GM15510 (cell line): ENCODE results near the gene LHX5.

Experiments
- POLR2A ChIP-seq: IDR thresholded peaks from 3 replicates; pipeline ENCODE4 v1.6.1; 2011; ENCODE audit warnings: borderline replicate concordance; ENCODE audit not compliant: insufficient read length; ENCODE audit errors: extremely low read depth

The LHX5 gene

DNA sequence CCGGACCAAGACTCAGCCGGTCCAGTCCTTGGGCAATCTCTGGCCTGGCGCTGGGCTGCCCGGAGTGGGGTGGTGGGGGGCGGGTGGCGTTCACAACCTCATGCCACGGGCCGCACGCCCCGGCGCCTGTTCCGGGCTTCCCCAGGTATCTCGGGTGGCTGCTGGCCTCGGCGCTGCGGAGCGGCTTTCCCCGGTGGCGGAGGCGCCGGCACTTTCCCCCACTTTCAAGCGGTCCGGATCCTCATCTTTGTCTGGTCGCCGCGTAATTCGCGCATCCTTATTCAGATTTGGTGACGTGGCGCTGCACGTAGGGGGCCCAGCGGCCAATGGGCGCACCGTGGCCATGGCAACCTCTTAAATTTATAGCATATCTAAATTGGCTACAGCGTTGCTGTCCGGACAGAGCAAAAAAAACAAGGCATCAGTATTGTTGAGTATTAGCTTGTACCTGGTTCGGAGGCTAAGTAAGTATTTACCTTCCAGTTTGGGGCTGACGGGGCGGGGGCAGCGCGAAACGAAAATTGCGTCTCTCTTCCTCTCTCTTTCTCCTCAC lies at the start of gene LHX5:
LHX5 (minus strand) TSS at position 253 of the 553 bp plus-strand sequence. CDS start 373 bp downstream, outside the sequence.
- no peak for TF ChIP-seq POLR2A

DNA sequence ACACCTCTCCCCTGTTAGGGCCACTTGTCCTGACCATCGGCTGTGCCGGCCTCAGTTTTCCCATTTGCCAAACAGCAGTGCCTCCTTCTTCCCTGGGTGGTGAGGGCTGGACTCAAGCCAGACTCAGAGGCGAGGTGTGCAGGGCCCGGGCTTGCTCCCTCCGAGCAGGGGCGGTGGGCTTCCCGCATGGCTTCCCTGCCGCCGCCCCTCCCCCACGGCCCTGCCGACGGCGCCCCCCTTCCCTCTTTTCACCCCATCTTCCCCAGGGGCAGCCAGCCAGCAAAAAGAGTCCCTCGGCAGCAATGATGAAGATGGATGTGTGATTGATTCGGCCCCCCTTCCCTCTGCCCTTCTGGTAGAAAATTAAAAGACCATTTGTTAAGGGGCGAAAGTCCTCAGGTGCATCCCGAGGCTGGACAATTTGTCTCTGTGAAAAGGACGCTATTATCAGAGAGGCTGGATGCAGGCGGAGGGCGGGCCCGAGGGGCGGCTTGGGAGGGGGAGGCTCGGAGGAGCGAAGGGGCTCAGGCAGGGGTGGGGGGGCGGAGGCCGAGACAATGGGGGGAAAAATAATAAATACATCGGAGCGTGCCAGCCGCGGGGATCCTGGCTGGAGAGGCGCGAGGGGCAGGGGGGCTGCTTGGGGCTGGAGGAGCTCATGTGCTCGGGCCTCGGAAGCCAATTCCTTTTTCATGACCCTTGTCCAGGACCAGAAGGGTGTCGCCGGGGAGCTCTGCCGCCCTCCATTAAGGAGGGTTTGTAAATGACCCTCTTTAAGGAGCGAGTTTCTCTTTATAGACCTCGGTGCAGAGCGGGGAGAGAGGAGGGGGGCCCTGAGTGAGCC lies 48.0 kb upstream of the LHX5 start:
- TF ChIP-seq POLR2A: no peak

DNA sequence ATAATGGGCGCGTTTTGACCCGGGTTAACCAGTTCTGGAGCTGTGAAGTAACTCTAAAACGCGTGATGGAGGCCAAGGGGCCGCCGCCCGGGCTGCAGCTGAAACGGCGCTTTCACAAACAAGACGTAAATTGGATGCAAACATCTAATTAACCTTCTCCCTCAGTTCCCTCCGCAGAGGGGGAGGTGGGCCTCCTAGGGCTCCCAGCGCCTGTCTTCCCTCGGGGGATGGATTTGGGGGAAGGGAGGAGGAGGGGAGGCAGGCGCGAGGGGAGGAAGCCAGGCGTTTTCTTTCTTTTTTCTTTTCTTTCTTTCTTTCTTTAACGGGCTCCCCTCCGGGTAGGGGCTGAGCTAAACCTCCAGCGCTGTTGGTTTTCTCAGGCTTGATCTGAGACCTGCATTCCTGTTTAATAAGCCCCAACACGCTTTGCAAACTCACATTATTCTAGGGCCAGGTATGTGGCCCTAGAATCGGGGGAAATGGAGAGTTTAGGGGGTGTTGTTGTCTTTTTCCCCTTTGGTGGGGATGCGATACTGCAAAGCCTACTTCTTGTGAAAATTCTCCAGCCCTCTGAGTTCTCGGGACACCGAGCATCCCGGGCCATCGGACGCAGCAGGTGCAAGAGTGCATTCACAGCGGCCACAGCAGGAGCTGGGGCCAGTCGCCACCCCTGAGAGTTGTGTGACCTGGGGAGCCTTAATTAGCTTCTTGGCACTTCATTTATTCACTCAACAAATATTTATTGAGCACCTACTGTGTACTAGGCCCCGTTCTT lies 43.6 kb upstream of the LHX5 start:
- no peak for TF ChIP-seq POLR2A

DNA sequence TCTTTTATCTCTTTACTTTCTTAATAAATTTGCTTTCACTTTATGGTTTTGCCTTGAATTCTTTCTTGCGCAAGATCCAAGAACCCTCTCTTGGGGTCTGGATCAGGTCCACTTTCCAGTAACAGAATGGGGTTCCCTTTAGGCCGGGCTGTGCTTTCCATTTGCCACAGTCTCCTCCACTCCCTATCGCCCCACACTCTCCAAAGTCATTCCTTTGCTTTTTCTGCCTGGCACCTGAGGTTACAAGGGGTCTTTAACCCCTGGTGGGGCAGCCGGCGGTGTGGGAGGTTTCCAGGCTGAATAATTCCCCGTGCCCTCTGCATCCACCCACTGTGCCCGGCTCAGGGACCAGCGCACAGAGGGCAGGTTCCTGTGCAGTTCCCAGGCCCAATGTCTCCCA lies 42.9 kb upstream of the LHX5 start:
- no peak for TF ChIP-seq POLR2A

DNA sequence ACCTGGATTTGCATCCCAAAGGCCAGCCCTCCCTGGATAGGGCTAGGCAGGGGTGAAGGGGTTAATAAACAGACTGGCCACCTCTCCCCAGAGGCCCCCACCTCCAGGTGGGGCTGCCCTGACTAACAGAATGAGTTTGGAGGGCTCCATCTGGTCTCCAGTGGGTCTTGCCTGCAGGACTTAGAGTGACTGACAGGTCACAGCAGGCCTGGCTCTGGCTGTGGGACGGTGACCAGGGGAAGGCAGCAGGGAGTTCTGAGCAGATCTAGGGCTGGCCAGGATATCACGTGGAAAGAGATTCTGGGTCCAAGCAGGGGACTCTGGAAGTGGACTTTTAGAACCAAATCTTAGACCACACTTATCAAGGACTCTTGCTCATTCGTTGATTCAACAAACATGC lies 40.9 kb upstream of the LHX5 start:
- TF ChIP-seq POLR2A: no peak

DNA sequence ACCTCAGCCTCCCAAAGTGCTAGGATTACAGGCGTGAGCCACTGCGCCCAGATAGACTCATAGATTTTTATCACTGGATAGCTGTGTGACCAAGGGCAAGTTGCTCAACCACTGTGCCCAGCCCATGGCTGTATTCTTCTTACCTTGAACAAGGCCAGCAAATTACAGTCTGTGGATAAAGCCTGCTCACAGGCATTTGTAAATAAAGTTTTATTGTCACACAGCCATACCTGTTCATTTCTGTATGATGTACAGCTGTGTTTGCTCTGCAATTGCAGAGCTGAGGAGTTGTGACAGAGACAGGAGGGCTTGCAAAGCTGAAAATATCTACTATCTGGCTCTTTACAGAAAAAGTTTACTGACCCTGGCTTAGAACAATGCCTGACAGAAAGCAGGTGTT lies 35.2 kb upstream of the LHX5 start:
- no peak for TF ChIP-seq POLR2A

DNA sequence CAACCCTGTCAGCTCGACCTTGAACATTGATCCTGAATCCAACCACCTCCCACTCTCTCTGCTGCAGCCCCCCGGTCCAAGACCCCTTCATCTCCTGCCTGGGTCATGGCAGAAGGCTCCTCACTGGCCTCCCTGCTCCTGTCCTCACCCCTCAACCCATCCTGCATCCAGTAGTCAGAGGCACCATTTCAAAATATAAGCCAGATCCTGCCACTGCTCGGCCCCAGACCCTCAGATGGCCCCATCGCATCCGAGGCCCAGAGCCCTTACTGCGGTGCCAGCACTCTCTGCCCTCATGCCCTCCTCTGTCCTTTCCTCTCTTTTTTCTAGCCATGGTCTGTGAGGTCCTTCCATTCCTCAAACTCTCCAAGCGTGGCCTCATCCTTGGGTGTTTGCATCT lies 34.3 kb upstream of the LHX5 start:
- TF ChIP-seq POLR2A: no peak

DNA sequence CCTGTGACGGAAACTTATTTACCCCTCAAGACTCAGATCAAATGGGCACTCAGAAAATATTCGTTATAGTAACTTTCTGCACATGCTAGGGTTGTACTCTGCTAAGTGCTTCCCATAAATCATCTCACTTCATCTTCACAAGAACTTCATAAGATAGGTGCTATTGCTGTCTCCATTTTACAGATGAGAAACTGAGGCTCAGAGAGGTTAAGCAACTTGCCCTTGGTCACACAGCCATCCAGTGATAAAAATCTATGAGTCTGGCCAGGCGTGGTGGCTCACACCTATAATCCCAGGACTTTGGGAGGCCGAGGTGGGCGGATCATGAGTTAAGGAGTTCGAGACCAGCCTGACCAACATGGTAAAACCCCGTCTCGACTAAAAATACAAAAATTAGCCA lies 33.2 kb upstream of the LHX5 start:
- no peak for TF ChIP-seq POLR2A

DNA sequence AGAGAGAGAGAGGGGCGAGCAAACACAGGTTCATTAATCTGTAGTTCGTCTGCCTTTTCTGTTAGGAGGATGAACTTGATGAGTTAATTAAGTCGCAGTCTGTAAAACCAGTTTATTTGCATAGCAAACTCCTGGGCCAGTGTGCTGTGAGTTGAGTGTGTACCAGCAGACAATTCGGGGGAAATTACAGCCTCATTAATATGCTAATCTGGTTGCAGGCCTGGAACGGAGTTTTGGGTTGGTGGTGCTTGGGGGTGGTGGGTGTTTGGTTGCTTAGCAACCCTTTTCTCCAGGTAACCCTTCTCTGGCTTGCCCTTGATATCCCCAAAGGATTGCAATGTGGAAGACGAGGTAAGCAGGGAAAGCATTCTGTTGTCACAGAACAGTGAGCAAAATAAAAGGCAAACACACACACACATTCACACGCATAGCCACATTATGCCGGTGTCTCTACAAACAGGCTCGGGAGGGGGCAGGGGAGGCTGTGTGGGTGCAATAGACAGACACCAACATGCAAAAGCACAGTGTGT lies 29.2 kb upstream of the LHX5 start:
- TF ChIP-seq POLR2A: no peak

DNA sequence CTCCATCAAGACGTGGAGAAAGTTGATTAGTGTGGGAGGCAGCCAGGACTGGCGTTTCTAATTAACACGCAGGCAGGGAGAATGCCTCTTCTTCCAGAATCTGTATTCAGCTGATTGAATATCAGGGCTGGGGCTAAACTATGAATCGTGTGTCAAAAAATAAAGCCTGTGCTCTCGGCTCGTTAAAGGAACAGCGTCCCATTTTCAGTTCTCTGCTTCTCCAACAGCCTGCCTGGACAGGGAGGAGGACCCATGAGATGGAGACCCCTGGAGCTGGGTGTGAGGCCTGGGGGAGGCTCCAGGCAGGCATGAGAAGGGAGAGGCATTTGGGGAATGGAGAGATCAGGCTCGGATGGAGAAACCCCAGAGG lies 28.6 kb upstream of the LHX5 start:
- TF ChIP-seq POLR2A: no peak

DNA sequence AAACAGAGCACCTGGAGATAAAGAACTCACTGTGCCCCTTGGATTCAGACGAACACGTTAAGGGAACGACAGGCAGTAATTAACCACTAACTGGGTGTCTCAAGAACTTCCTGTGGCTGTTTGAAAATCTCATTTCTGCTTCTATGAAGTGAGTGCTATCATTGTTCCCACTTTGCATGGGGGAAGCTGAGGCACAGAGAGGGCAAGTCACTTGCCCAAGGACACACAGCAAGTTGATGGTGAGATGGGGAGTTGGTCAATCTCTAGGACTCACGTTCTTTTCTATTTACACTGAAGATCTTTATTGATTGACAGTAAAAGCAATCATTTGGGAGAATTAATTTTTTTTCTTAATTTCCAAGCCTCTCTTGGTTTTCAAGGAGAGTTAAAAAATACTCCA lies 26.8 kb upstream of the LHX5 start:
- TF ChIP-seq POLR2A: no peak

DNA sequence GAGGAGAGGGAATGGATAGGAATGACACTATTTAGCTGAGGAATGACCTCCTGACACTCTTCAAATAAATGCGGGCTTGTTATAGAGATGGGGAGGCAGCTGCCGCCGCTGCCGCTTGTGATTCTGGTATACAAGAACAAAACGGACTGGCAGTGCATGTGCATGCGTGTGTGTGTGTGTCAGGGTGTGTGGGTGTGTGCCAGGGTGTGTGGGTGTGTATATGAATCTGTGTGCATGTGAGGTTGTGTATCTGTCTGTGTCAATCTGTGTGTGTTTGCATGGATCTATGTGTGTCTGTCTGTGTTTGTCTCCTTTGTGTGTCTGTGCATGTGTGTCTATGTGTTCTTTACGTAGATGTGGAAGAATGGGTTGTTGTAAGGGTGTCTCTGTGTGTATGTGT lies 26.0 kb upstream of the LHX5 start:
- TF ChIP-seq POLR2A: no peak

DNA sequence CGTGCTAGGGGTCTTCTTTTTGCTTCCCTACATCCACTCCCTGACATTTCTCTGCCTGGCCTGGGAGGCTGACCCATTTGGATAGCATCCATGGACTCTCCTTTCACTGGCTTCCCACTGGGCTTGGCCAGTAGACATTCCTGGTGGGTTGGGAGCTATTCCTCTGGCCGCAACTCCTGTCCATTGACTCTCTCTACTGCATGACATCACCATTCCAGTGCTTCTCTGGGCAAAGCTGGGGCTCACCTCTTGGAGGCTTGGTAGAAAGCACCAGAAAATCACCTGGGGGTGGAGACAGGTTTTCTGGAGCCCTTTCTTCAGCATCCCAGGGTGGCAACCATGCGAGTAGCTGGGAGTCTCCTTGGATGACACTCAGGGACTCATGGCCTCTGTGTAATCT lies 16.7 kb upstream of the LHX5 start:
- TF ChIP-seq POLR2A: no peak

DNA sequence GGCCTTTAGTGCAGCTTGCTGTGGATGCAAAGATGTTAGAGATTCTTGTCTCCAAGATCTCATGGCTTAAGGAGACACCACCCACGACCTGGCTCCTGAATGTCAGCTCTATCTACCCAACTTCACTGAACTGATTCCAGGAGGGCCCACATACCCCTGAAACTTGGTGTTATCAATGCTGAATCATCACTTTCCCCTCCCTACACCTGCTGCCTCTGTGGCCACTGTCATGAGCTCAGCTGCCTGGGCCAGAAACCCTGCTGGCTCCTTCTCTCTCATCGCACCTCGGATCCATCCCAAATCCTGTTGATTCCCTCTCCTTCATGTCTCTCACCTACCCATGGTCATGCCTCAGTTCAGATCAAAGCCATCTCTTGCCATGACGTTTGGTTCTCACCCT lies 15.1 kb upstream of the LHX5 start:
- no peak for TF ChIP-seq POLR2A

DNA sequence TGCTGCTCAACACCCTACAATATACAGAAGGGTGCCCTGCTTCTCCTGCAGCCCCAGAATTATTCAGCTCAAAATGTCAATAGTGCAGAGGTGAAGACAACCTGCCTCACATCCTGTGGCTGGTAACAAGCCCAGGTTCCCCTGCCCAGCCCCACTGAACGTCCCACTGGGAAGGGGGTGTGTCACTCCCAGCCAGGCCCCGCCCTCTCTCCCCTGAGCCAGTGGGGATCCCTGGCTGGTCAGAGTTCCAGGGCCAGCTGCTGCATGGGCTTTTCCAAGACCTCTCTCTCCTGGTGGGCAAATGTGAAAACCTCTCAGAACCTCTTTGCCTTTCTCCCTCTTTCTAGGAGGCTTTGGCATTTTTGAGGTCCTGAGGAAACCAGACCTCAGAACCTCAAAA lies 13.7 kb upstream of the LHX5 start:
- TF ChIP-seq POLR2A: no peak
